HG02938 (cell line): ENCODE results near the gene PRG2.
"Not testable (repeated sequence)": the region's sequence is repeated elsewhere in the genome, so short reads cannot be mapped to it uniquely, and the experiment has no call there.

ENCODE experiments used
- ATAC-seq: cut with Tn5 transposase; IDR thresholded peaks from one replicate; pipeline ENCODE4 v1.9.1; 2021; ENCODE audit warnings: mild to moderate bottlenecking, moderate library complexity; ENCODE audit not compliant: unreplicated experiment

PRG2 gene

DNA sequence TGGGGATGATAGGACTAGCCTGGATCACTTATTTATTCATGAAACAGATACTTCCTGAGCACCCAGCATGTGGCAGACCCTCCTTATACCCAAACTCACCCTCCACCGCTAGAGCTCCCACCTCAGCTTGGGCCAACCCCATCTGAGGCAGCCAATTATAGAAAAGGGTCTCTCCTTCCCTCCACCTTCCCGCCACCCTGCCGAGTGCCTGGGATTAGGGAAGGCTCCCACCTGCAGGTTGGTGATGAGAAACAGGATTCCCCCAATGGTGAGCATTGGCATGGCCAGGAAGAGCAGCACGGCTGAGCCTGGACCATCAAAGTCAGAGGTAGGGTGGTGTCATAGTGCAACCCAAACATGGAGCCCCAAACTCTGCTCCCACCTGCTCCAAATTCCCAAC lies 30.6 kb upstream of the PRG2 start:
- ATAC-seq = no peak

- no peak for ATAC-seq
Observed at GRCh38 chr11:57419146-57419545, 28.7 kb upstream of the PRG2 start.

GRCh38 chr11:57418131-57418530 lies 27.7 kb upstream of the PRG2 start:
- no peak for ATAC-seq

GRCh38 chr11:57417056-57417455 lies 26.6 kb upstream of the PRG2 start:
- ATAC-seq = no peak

- no peak for ATAC-seq
Observed at GRCh38 chr11:57416436-57416835, 26.0 kb upstream of the PRG2 start.

GRCh38 chr11:57414612-57415212 lies 24.3 kb upstream of the PRG2 start:
- ATAC-seq = no peak

DNA sequence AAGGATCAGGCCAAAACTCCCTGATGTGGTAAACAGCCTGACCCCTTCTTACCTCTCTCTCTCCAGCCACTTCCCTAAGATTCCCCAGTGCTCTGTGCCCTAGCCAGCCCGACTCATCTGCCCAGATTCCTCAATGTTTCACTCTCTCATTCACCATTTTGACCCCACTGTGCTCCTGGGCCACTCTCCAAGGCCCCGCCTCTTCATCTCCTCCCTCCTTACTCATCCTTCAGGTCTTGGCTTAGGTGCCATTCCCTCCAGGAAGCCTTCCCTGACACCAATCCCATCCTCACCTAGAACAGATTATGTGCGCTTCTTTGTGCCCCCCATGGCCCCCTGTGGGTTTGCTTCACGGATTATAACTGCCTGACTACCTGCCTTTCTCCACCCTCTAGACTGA lies 23.2 kb upstream of the PRG2 start:
- ATAC-seq = no peak

GRCh38 chr11:57410287-57410686 lies 19.8 kb upstream of the PRG2 start:
- ATAC-seq = no peak

GRCh38 chr11:57409321-57410100 lies 19.1 kb upstream of the PRG2 start:
- no peak for ATAC-seq

GRCh38 chr11:57408771-57409170 lies 18.3 kb upstream of the PRG2 start:
- no peak for ATAC-seq

DNA sequence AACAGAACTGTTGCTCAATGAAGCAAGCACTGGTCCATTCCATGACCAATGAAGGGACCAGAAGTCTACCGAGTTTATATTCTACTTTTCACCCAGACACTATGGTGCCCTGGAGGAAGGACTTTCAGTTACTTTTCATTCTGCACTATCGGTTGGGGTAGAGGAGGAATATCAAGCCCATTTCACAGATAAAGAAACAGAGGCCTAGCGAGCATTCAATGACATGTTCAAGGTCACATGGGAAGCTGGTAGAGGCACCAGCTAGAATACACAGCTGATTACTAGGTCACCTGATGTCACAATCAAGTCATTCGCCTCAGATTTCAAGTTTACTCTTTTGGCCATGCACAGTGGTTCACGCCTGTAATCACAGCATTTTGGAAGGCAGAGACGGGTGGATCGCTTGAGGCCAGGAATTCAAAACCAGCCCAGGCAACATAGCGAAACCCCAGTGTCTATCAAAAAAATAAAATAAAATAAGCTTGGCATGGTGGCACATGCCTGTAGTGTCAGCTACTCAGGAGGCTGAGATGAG lies 17.6 kb upstream of the PRG2 start:
- ATAC-seq = no peak

DNA sequence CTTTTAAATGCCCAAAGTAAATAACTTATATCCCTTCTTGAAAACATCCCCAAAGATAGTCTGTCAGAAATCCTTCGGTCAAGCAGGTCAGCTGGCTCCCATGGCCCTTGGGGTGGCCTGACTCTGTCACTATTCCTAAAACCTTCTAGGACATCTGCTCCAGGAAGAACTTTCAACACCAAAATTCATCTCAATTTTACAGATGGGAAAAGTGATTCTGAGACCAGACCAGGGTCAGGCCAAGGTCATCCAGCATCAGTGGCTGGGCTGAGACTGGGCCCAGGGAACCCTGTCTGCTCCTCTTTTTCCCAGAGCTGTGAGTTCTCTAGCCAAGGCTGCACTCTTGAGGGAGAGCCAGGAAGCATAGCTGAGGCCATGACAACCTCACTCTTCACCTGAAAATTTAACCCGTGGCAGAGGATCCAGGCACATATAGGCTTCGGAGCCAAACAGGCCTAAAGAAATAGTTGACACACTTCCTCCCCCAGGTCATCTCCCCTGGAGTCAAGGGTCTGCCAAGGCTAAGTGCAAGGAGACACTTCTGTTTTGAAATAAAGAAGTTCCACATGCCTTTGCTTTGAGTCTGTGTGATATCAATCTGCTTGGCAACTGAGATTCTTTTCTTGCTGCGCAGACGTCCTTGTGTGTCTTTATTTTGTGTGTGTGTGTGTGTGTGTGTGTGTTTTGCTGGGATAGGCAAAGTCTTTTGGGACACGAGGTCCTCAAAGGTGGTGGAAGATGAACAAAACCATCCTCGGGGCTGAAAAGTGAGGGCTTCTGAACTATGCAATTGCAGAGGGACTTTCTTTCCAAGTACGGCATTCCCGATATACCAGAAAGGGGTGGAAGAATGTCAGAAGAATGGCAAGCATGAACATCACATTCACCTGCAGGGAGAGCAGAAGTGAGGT lies 16.8 kb upstream of the PRG2 start:
- no peak for ATAC-seq

DNA sequence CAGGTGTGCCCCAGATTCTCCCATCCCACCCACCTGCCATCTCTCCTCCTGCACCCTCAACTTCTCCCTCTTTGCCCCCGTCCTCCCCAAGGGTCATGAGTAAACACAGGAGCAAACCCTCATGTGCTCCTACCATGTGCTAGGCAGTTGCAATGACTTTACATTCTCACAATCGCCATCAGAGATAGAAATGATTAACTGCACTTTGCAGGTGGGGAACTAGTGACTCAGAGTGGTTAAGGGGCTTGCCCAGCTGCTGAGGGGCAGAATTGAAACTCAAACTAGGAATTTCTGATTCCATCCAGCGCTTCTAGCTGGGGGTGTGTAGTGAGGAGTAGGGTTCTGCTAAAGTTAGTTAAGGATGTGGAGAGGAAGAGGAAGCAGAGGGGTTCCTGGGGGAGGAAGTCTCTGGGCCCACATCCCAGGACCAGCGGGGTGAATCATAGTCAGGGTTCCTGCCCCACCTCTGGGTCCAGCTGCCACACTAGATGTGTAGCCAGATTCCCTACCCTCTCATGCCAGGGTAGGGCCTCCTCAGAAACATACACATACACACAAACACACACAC lies 16.0 kb upstream of the PRG2 start:
- peak; percentile 88 for ATAC-seq

GRCh38 chr11:57405271-57405860 lies 14.9 kb upstream of the PRG2 start:
- ATAC-seq = no peak

GRCh38 chr11:57403802-57404147 lies 13.3 kb upstream of the PRG2 start:
- no peak for ATAC-seq

DNA sequence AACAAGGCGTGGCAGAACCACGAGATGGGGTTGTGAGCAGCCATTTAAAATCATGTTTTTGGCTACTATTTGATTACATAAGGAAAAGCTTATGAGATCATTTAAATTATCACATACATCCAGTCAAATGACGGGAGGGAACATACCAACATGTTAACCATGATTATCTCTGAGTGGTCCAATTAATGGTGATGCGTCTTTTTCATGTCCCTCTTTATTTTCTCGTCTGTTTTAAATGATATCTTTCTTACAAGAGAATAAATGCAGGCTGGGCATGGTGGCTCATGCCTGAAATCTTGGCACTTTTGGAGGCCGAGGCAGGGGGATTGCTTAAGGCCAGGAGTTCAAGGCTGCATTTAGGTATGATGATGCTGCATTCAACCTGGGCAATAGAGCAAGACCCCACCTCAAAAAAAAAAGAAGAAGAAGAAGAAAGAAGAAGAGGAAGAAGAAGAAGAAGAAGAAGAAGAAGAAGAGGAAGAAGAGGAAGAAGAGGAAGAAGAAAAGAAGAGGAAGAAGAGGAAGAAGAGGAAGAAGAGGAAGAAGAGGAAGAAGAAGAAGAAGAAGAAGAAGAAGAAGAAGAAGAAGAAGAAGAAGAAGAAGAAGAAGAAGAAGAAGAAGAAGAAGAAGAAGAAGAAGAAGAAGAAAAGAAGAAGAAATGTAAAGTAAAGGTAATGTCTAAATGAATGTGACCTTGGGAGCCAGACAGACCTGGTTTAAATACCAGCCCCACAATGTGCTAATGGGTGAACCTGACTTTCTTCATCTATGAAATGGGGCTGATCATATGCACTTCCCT lies 12.8 kb upstream of the PRG2 start:
- ATAC-seq = not testable (repeated sequence)

- no peak for ATAC-seq
Observed at GRCh38 chr11:57402188-57403002, 11.9 kb upstream of the PRG2 start.

GRCh38 chr11:57399972-57400578 lies 9.6 kb upstream of the PRG2 start:
- no peak for ATAC-seq

GRCh38 chr11:57399221-57399620 lies 8.8 kb upstream of the PRG2 start:
- ATAC-seq = no peak
